Right lobe of liver (tissue), 4 donors: ENCODE results near the gene GRIA2.

Source experiments
- POLR2A ChIP-seq: fragments of 450-650 bp; IDR thresholded peaks from one replicate; pipeline ENCODE4 v1.6.1; 2017; ENCODE audit warnings: antibody characterized with exemption, mild to moderate bottlenecking
- TF ChIP-seq, protein P1 (sequence below), 4 donors: fragments of 200-600 bp in 3 of 4; fragments of 450-650 bp in 1 of 4; IDR thresholded peaks; one replicate each; pipeline versions ENCODE4 v1.5.1 to v1.8.0; 2016 to 2022; ENCODE audit warnings: antibody characterized with exemption in 4 of 4, mild to moderate bottlenecking in 2 of 4
- donor health status: DM: no; HTN: no; CAD: no.
- donor health status: DM: no; HTN: no; CAD: no.
- donor health status: DM: no; HTN: yes; CAD: no.

DNA sequence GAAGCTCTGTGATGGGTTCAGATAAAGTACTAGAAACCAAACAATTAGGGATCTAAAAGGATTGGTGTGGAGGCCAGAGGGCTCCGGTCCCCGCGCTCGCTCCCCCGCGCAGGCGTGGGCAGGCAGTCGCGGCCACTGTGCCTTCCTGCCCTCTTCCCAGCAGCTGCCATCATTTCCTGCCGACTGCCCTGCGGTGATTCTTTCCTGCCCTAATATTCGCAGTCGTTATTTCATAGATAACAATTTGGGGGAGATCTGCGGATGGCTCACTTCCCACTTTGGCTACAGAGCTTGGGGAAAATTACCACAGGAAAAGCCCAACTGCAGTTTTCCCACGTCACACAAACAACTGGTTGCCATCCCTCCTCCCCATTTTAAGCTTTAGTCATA lies 2.2 kb downstream of the GRIA2 start:
- TF ChIP-seq, protein P1, sequence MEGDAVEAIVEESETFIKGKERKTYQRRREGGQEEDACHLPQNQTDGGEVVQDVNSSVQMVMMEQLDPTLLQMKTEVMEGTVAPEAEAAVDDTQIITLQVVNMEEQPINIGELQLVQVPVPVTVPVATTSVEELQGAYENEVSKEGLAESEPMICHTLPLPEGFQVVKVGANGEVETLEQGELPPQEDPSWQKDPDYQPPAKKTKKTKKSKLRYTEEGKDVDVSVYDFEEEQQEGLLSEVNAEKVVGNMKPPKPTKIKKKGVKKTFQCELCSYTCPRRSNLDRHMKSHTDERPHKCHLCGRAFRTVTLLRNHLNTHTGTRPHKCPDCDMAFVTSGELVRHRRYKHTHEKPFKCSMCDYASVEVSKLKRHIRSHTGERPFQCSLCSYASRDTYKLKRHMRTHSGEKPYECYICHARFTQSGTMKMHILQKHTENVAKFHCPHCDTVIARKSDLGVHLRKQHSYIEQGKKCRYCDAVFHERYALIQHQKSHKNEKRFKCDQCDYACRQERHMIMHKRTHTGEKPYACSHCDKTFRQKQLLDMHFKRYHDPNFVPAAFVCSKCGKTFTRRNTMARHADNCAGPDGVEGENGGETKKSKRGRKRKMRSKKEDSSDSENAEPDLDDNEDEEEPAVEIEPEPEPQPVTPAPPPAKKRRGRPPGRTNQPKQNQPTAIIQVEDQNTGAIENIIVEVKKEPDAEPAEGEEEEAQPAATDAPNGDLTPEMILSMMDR (IDR thresholded peaks at IDR 0.05), result no peak
- no peak for TF ChIP-seq POLR2A
